Upper lobe of left lung (tissue), 6 donors: ENCODE measurements around the gene AKT2. TPM values are rescaled to one million over a fixed set of nuclear protein-coding genes. Genes with fewer than 3 reads are reported as not detected.

Experiments used
- ATAC-seq, 2 donors: fragments of 200-7000 bp; cut with Tn5 transposase; one replicate each; pipeline ENCODE4 v1.9.1; 2022; ENCODE audit warnings: mild to moderate bottlenecking in 2 of 2, moderate library complexity in 2 of 2; ENCODE audit not compliant: low FRiP score in 2 of 2
- DNase-seq, 2 donors: peaks; one replicate each; pipeline ENCODE4 v3.0.0-alpha.2; 2019 to 2020
- H3K27ac ChIP-seq, 4 donors: fragments of 200-600 bp; sonication (generic); one replicate each; pipeline ENCODE4 v1.5.1; 2016 to 2019
- H3K27me3 ChIP-seq, 4 donors: fragments of 200-600 bp; sonication (generic); one replicate each; pipeline ENCODE4 v1.5.1; 2017 to 2019
- H3K36me3 ChIP-seq, 4 donors: fragments of 200-600 bp; sonication (generic); one replicate each; pipeline ENCODE4 v1.5.1; 2016 to 2019
- H3K4me1 ChIP-seq, 4 donors: fragments of 200-600 bp; sonication (generic); one replicate each; pipeline ENCODE4 v1.5.1; 2018 to 2019
- H3K4me3 ChIP-seq, 4 donors: fragments of 200-600 bp; sonication (generic); one replicate each; pipeline ENCODE4 v1.5.1; 2017 to 2019; ENCODE audit warnings: mild to moderate bottlenecking in 2 of 4, moderate library complexity in 1 of 4
- H3K9me3 ChIP-seq, 4 donors: fragments of 200-600 bp; sonication (generic); one replicate each; pipeline ENCODE4 v1.5.1; 2018 to 2019
- CTCF ChIP-seq, 6 experiments: fragments of 450-650 bp in 4 of 6; fragments of 200-600 bp in 2 of 6; sonication (generic) in 2 of 6; IDR thresholded peaks; one replicate each; pipeline ENCODE4 v1.5.1; 2016 to 2019; ENCODE audit warnings: antibody characterized with exemption in 6 of 6
- EP300 ChIP-seq, 4 donors: sonication (generic); formaldehyde crosslinking; IDR thresholded peaks; one replicate each; pipeline ENCODE4 v1.5.1; 2017; ENCODE audit warnings: antibody characterized with exemption in 4 of 4, control low read depth in 2 of 4
- POLR2A ChIP-seq, 4 donors: fragments of 450-650 bp; IDR thresholded peaks; one replicate each; pipeline ENCODE4 v1.5.1; 2016 to 2017; ENCODE audit warnings: antibody characterized with exemption in 4 of 4, mild to moderate bottlenecking in 2 of 4
- POLR2AphosphoS5 ChIP-seq, 2 donors: sonication (generic); formaldehyde crosslinking; IDR thresholded peaks; one replicate each; pipeline ENCODE4 v1.5.1; 2017; ENCODE audit warnings: antibody characterized with exemption in 2 of 2
- WGBS, 2 donors: methylation state at CpG; one replicate each; pipeline ENCODE4 v1.1.5; 2017 to 2018; 5-methylcytosine and 5-hydroxymethylcytosine counted together
- total RNA-seq, 6 donors: library from RNA; depleted of rRNA in 4 of 6; stranded (reverse); fragments of >200 nt in 4 of 6; gene quantifications; one replicate each; pipeline versions ENCODE4 v1.1.0 to v1.2.1, GENCODE V29; 2016 to 2021
- donor health status: DM: no; HTN: no; CAD: no; lungs with moderate emphysema.
- donor health status: DM: no; HTN: yes; CAD: no; lungs with severe emphysema.

The AKT2 gene
- total RNA-seq, 6 donors from 2014 or later = 59.7 to 164 (median 105) TPM

GRCh38 chr19:40229926-40230417 lies 55.2 kb downstream of the AKT2 start:
- ATAC-seq (no peak), DNase-seq (no peak)
- Histone ChIP-seq H3K27me3 (peaks cover 0 to 9% (median 5%) of the 10 kb centered on the region in 4 donors), H3K4me1 (peaks cover 18 to 32% (median 28%) of the 10 kb centered on the region in 4 donors), H3K4me3 (no peak overlapping the region), H3K36me3 (peaks cover 0 to 24% (median 23%) of the 10 kb centered on the region in 4 donors), H3K9me3 (no peaks in the 10 kb centered on the region), H3K27ac (no peak overlapping the region)
- no peak for TF ChIP-seq POLR2AphosphoS5 (IDR thresholded peaks at IDR 0.05)
- no peak for TF ChIP-seq CTCF (IDR thresholded peaks at IDR 0.05)
- TF ChIP-seq POLR2A (IDR thresholded peaks at IDR 0.05) = no peak
- no peak for TF ChIP-seq EP300 (IDR thresholded peaks at IDR 0.05)
- WGBS, 2 donors = 81 to 85% methylated on average over 4 of the region's 4 CpGs

GRCh38 chr19:40229484-40229883 lies 55.7 kb downstream of the AKT2 start:
- no peak overlapping the region for H3K4me3 ChIP-seq
- no peak for DNase-seq
- no peak overlapping the region for H3K27ac ChIP-seq
- TF ChIP-seq POLR2A (IDR thresholded peaks at IDR 0.05) (no peak), CTCF (IDR thresholded peaks at IDR 0.05) (no peak)
- peaks cover 0 to 19% (median 18%) of the 10 kb centered on the region in 4 donors for H3K36me3 ChIP-seq
- peaks cover 18 to 32% (median 28%) of the 10 kb centered on the region in 4 donors for H3K4me1 ChIP-seq
- no peak for ATAC-seq
- peaks cover 0 to 9% (median 5%) of the 10 kb centered on the region in 4 donors for H3K27me3 ChIP-seq
- WGBS, 2 donors = 46 to 50% methylated on average over 3 of the region's 3 CpGs
- no peaks in the 10 kb centered on the region for H3K9me3 ChIP-seq

GRCh38 chr19:40228863-40229262 lies 56.3 kb downstream of the AKT2 start:
- TF ChIP-seq CTCF (IDR thresholded peaks at IDR 0.05) (no peak), POLR2A (IDR thresholded peaks at IDR 0.05) (no peak), POLR2AphosphoS5 (IDR thresholded peaks at IDR 0.05) (no peak), EP300 (IDR thresholded peaks at IDR 0.05) (no peak)
- no peak overlapping the region for H3K27ac ChIP-seq
- H3K36me3 ChIP-seq = peaks cover 0 to 13% (median 13%) of the 10 kb centered on the region in 4 donors
- ATAC-seq = no peak
- H3K4me3 ChIP-seq = no peak overlapping the region
- WGBS, 2 donors = 85 to 89% methylated on average over 5 of the region's 5 CpGs
- peaks cover 18 to 32% (median 28%) of the 10 kb centered on the region in 4 donors for H3K4me1 ChIP-seq
- H3K27me3 ChIP-seq = peaks cover 0 to 14% (median 5%) of the 10 kb centered on the region in 4 donors
- no peak for DNase-seq
- no peaks in the 10 kb centered on the region for H3K9me3 ChIP-seq

GRCh38 chr19:40228346-40228745 lies 56.8 kb downstream of the AKT2 start:
- WGBS, 2 donors = 45 to 52% methylated on average over 10 of the region's 10 CpGs
- Histone ChIP-seq H3K4me1 (peaks cover 20 to 35% (median 30%) of the 10 kb centered on the region in 4 donors), H3K9me3 (no peaks in the 10 kb centered on the region), H3K27ac (no peak overlapping the region), H3K4me3 (no peak overlapping the region), H3K27me3 (peaks cover 0 to 19% (median 5%) of the 10 kb centered on the region in 4 donors), H3K36me3 (peaks cover 0 to 9% (median 7%) of the 10 kb centered on the region in 4 donors)
- no peak for DNase-seq
- TF ChIP-seq EP300 (IDR thresholded peaks at IDR 0.05) (no peak), POLR2A (IDR thresholded peaks at IDR 0.05) (no peak), POLR2AphosphoS5 (IDR thresholded peaks at IDR 0.05) (no peak), CTCF (IDR thresholded peaks at IDR 0.05) (no peak)
- ATAC-seq = no peak
